Peyer's patch (tissue), 4 donors: Measurements from ENCODE around the gene PRR35. TPM values are rescaled to one million over a fixed set of nuclear protein-coding genes. Genes with fewer than 3 reads are reported as not detected.

Experiments used
- DNase-seq, 3 donors: peaks; one replicate each; pipeline ENCODE4 v3.0.0-alpha.2; 2017 to 2019
- H3K27ac ChIP-seq, 4 donors: fragments of 200-600 bp; sonication (generic); one replicate each; pipeline ENCODE4 v1.5.1; 2016 to 2019
- H3K27me3 ChIP-seq, 2 donors: fragments of 200-600 bp; sonication (generic); one replicate each; pipeline ENCODE4 v1.5.1; 2019
- H3K36me3 ChIP-seq, 3 donors: fragments of 200-600 bp; sonication (generic); one replicate each; pipeline ENCODE4 v1.5.1; 2016 to 2019
- H3K4me1 ChIP-seq, 4 donors: fragments of 200-600 bp; sonication (generic); one replicate each; pipeline ENCODE4 v1.5.1; 2016 to 2019
- H3K4me3 ChIP-seq, 4 donors: fragments of 200-600 bp; sonication (generic); 1 replicate in 3 of 4; 2 replicates in 1 of 4; pipeline ENCODE4 v1.5.1; 2016 to 2019; ENCODE audit warnings: mild to moderate bottlenecking in 1 of 4
- H3K9me3 ChIP-seq, 4 donors: fragments of 200-600 bp; sonication (generic); one replicate each; pipeline ENCODE4 v1.5.1; 2016 to 2019; ENCODE audit warnings: mild to moderate bottlenecking in 1 of 4
- POLR2A ChIP-seq, 2 donors: fragments of 450-650 bp; IDR thresholded peaks; one replicate each; pipeline ENCODE4 v1.5.1; 2017; ENCODE audit warnings: antibody characterized with exemption in 2 of 2, mild to moderate bottlenecking in 2 of 2, moderate library complexity in 2 of 2
- total RNA-seq, 4 donors: library from RNA; depleted of rRNA; stranded (reverse); fragments of >200 nt; gene quantifications; one replicate each; pipeline ENCODE4 v1.1.0, GENCODE V29; 2016
- TF ChIP-seq, protein P1 (sequence below), 6 experiments: fragments of 450-650 bp in 4 of 6; fragments of 200-600 bp in 2 of 6; sonication (generic) in 1 of 6; IDR thresholded peaks; one replicate each; pipeline ENCODE4 v1.5.1; 2017 to 2019; ENCODE audit warnings: antibody characterized with exemption in 6 of 6, mild to moderate bottlenecking in 3 of 6, moderate library complexity in 1 of 6

PRR35 gene
- total RNA-seq, 4 donors from 2014 or later, result not detected

GRCh38 chr16:553601-554296 is 6.4 kb upstream of the PRR35 start:
- Histone ChIP-seq H3K4me1 (peaks cover 0 to 13% (median 0%) of the 10 kb centered on the region in 4 donors), H3K27ac (no peak overlapping the region), H3K9me3 (no peaks in the 10 kb centered on the region), H3K36me3 (peaks cover 0 to 51% (median 0%) of the 10 kb centered on the region in 3 donors), H3K27me3 (no peaks in the 10 kb centered on the region), H3K4me3 (no peak overlapping the region)
- TF ChIP-seq POLR2A (IDR thresholded peaks at IDR 0.05), result no peak
- TF ChIP-seq, protein P1, sequence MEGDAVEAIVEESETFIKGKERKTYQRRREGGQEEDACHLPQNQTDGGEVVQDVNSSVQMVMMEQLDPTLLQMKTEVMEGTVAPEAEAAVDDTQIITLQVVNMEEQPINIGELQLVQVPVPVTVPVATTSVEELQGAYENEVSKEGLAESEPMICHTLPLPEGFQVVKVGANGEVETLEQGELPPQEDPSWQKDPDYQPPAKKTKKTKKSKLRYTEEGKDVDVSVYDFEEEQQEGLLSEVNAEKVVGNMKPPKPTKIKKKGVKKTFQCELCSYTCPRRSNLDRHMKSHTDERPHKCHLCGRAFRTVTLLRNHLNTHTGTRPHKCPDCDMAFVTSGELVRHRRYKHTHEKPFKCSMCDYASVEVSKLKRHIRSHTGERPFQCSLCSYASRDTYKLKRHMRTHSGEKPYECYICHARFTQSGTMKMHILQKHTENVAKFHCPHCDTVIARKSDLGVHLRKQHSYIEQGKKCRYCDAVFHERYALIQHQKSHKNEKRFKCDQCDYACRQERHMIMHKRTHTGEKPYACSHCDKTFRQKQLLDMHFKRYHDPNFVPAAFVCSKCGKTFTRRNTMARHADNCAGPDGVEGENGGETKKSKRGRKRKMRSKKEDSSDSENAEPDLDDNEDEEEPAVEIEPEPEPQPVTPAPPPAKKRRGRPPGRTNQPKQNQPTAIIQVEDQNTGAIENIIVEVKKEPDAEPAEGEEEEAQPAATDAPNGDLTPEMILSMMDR (IDR thresholded peaks at IDR 0.05), result no peak
- DNase-seq, result no peak

- no peak for DNase-seq
- Histone ChIP-seq H3K27ac (no peak overlapping the region), H3K9me3 (no peaks in the 10 kb centered on the region), H3K36me3 (peaks cover 0 to 46% (median 0%) of the 10 kb centered on the region in 3 donors), H3K4me1 (peaks cover 0 to 17% (median 0%) of the 10 kb centered on the region in 4 donors), H3K27me3 (peaks cover 0 to 1% of the 10 kb centered on the region in 2 donors), H3K4me3 (no peak overlapping the region)
- no peak for TF ChIP-seq POLR2A (IDR thresholded peaks at IDR 0.05)
- TF ChIP-seq, protein P1 (IDR thresholded peaks at IDR 0.05), result no peak
These were observed 5.9 kb upstream of the PRR35 start for GRCh38 chr16:554297-554621.

DNA sequence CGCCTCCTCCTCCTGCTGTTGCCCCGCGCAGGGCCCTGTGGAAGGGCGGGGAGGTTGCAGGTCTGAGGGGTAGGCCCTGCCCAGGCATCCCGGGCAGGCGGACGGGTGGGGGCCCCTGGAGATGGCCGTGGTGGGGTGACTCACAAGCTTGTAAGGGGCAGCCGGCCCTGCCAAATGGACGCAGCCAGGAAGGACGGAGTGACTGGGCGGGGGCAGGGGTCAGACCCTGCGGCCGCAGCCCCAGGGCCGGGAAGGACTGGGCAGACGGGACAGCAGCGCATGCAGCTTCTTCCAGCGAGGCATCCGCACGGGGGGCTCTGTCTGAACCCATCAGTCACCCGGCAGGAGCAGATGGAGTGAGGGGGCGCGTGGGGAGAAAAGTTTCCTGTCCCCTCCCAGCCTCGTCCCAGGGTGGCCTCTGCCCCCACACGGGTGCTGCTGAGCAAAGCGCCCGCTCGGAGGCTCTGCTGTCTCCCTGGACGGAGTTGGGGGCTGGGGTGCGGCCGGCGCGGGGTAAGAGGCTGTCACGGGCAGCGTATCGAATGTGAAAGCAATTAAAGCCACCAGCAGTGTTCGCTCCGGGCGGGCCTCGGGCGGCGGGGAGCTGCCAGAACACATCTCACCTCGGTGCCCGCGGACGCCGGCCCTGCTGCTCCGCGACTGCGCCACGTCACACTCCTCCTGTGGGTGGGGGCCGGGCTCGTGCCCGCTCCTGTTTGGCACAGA is 5.4 kb upstream of the PRR35 start:
- H3K36me3 ChIP-seq, result peaks cover 0 to 40% (median 0%) of the 10 kb centered on the region in 3 donors
- H3K27ac ChIP-seq, result no peak overlapping the region
- peak in 2 of 3 donors; percentile 58 to 68 for DNase-seq
- H3K4me3 ChIP-seq, result no peak overlapping the region
- no peaks in the 10 kb centered on the region for H3K9me3 ChIP-seq
- no peak for TF ChIP-seq POLR2A (IDR thresholded peaks at IDR 0.05)
- TF ChIP-seq, protein P1 (IDR thresholded peaks at IDR 0.05), result no peak
- peaks cover 0 to 7% of the 10 kb centered on the region in 2 donors for H3K27me3 ChIP-seq
- peaks cover 0 to 21% (median 2%) of the 10 kb centered on the region in 4 donors for H3K4me1 ChIP-seq

GRCh38 chr16:555528-556473 is 4.4 kb upstream of the PRR35 start:
- TF ChIP-seq, protein P1 (IDR thresholded peaks at IDR 0.05), result no peak
- TF ChIP-seq POLR2A (IDR thresholded peaks at IDR 0.05), result no peak
- peaks cover 0 to 23% (median 5%) of the 10 kb centered on the region in 4 donors for H3K4me1 ChIP-seq
- peaks cover 0 to 32% (median 0%) of the 10 kb centered on the region in 3 donors for H3K36me3 ChIP-seq
- H3K9me3 ChIP-seq, result no peaks in the 10 kb centered on the region
- peaks cover 0 to 14% of the 10 kb centered on the region in 2 donors for H3K27me3 ChIP-seq
- no peak for DNase-seq
- no peak overlapping the region for H3K4me3 ChIP-seq
- no peak overlapping the region for H3K27ac ChIP-seq

GRCh38 chr16:556474-557173 is 3.6 kb upstream of the PRR35 start:
- peaks cover 0 to 21% of the 10 kb centered on the region in 2 donors for H3K27me3 ChIP-seq
- TF ChIP-seq, protein P1 (IDR thresholded peaks at IDR 0.05), result no peak
- no peak for TF ChIP-seq POLR2A (IDR thresholded peaks at IDR 0.05)

More at GRCh38 chr16:556474-557173, 3.6 kb upstream of the PRR35 start:
- Histone ChIP-seq H3K9me3 (no peaks in the 10 kb centered on the region), H3K27ac (no peak overlapping the region), H3K36me3 (peaks cover 0 to 24% (median 0%) of the 10 kb centered on the region in 3 donors), H3K4me3 (no peak overlapping the region), H3K4me1 (peaks cover 0 to 23% (median 5%) of the 10 kb centered on the region in 4 donors)
- no peak for DNase-seq
